Upper lobe of left lung (tissue), 4 donors: Measurements from ENCODE around the gene LRBA.

Experiments used
- POLR2A ChIP-seq, 4 donors: fragments of 450-650 bp; IDR thresholded peaks; one replicate each; pipeline ENCODE4 v1.5.1; 2016 to 2017; ENCODE audit warnings: antibody characterized with exemption in 4 of 4, mild to moderate bottlenecking in 2 of 4
- POLR2AphosphoS5 ChIP-seq, 2 donors: sonication (generic); formaldehyde crosslinking; IDR thresholded peaks; one replicate each; pipeline ENCODE4 v1.5.1; 2017; ENCODE audit warnings: antibody characterized with exemption in 2 of 2
- TF ChIP-seq, protein P1 (sequence below), 6 experiments: fragments of 450-650 bp in 4 of 6; fragments of 200-600 bp in 2 of 6; sonication (generic) in 2 of 6; IDR thresholded peaks; one replicate each; pipeline ENCODE4 v1.5.1; 2016 to 2019; ENCODE audit warnings: antibody characterized with exemption in 6 of 6

DNA sequence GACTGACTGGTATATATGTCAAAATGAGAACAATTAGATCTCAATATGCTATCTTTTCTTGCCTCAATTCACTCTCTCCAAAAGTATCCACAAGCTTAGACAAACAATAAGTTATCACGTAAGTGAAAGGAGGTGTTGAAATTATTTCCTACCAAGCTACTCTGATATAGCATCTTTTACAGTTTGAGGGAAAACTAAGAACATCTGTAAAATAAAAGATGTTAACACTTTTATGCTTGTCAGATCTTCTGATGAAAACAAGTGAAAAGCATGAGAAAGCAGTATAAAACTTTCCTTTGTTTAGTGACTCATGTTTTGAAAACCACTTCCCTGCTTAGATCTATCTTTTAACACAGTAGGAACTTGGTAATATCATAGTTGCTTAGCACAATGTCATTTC, 441.6 kb downstream of the LRBA start:
- TF ChIP-seq POLR2A (IDR thresholded peaks at IDR 0.05) (no peak), POLR2AphosphoS5 (IDR thresholded peaks at IDR 0.05) (no peak)
- TF ChIP-seq, protein P1, sequence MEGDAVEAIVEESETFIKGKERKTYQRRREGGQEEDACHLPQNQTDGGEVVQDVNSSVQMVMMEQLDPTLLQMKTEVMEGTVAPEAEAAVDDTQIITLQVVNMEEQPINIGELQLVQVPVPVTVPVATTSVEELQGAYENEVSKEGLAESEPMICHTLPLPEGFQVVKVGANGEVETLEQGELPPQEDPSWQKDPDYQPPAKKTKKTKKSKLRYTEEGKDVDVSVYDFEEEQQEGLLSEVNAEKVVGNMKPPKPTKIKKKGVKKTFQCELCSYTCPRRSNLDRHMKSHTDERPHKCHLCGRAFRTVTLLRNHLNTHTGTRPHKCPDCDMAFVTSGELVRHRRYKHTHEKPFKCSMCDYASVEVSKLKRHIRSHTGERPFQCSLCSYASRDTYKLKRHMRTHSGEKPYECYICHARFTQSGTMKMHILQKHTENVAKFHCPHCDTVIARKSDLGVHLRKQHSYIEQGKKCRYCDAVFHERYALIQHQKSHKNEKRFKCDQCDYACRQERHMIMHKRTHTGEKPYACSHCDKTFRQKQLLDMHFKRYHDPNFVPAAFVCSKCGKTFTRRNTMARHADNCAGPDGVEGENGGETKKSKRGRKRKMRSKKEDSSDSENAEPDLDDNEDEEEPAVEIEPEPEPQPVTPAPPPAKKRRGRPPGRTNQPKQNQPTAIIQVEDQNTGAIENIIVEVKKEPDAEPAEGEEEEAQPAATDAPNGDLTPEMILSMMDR (IDR thresholded peaks at IDR 0.05) = no peak
